Progenitor cell of endocrine pancreas (in vitro differentiated cells): ENCODE measurements around the gene FUBP1. TPM values are rescaled to one million over a fixed set of nuclear protein-coding genes. Genes with fewer than 3 reads are reported as not detected.

ENCODE experiments used
- DNase-seq: peaks from one replicate; pipeline ENCODE4 v3.0.0; 2021; ENCODE audit warnings: low spot score; ENCODE audit not compliant: unreplicated experiment
- H3K27ac Mint-ChIP-seq: 2 replicates; pipeline ENCODE4 v1.8.0; 2021; ENCODE audit warnings: mild to moderate bottlenecking, moderate library complexity, mixed read lengths
- H3K27me3 Mint-ChIP-seq: 2 replicates; pipeline ENCODE4 v1.8.0; 2021; ENCODE audit warnings: mixed read lengths
- H3K36me3 Mint-ChIP-seq: 2 replicates; pipeline ENCODE4 v1.8.0; 2022; ENCODE audit warnings: mixed read lengths; ENCODE audit not compliant: insufficient read depth
- H3K4me1 Mint-ChIP-seq: 2 replicates; pipeline ENCODE4 v1.8.0; 2021; ENCODE audit warnings: low read depth, mixed read lengths
- H3K4me3 Mint-ChIP-seq: 2 replicates; pipeline ENCODE4 v1.8.0; 2021; ENCODE audit warnings: low read depth, mild to moderate bottlenecking, moderate library complexity, mixed read lengths
- H3K9me3 Mint-ChIP-seq: 2 replicates; pipeline ENCODE4 v1.8.0; 2021; ENCODE audit warnings: low read depth, mixed read lengths
- total RNA-seq: library from RNA; stranded (reverse); gene quantifications from 2 replicates; pipeline ENCODE4 v1.2.1, GENCODE V29; 2021
- TF ChIP-seq, protein P1 (sequence below): fragments of 200-600 bp; sonication (generic); IDR thresholded peaks from one replicate; pipeline ENCODE4 v1.5.0; 2021; ENCODE audit warnings: antibody characterized with exemption, mild to moderate bottlenecking; ENCODE audit not compliant: unreplicated experiment

FUBP1 gene
- total RNA-seq, 1 donor from 2014 or later, result 259 TPM

GRCh38 chr1:77900687-77901293, 78.1 kb downstream of the FUBP1 start:
- Mint-ChIP-seq H3K27me3 (no peaks in the 10 kb centered on the region), H3K4me3 (no peak overlapping the region), H3K36me3 (peaks cover 4% of the 10 kb centered on the region), H3K4me1 (peaks cover 1% of the 10 kb centered on the region), H3K27ac (no peak overlapping the region), H3K9me3 (no peaks in the 10 kb centered on the region)
- DNase-seq, result no peak
- TF ChIP-seq, protein P1, sequence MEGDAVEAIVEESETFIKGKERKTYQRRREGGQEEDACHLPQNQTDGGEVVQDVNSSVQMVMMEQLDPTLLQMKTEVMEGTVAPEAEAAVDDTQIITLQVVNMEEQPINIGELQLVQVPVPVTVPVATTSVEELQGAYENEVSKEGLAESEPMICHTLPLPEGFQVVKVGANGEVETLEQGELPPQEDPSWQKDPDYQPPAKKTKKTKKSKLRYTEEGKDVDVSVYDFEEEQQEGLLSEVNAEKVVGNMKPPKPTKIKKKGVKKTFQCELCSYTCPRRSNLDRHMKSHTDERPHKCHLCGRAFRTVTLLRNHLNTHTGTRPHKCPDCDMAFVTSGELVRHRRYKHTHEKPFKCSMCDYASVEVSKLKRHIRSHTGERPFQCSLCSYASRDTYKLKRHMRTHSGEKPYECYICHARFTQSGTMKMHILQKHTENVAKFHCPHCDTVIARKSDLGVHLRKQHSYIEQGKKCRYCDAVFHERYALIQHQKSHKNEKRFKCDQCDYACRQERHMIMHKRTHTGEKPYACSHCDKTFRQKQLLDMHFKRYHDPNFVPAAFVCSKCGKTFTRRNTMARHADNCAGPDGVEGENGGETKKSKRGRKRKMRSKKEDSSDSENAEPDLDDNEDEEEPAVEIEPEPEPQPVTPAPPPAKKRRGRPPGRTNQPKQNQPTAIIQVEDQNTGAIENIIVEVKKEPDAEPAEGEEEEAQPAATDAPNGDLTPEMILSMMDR, result peak; percentile 62

GRCh38 chr1:77899647-77900320, 79.1 kb downstream of the FUBP1 start:
- DNase-seq, result no peak
- H3K27me3 Mint-ChIP-seq, result no peaks in the 10 kb centered on the region
- TF ChIP-seq, protein P1, result no peak
- H3K9me3 Mint-ChIP-seq, result no peaks in the 10 kb centered on the region
- no peak overlapping the region for H3K27ac Mint-ChIP-seq
- H3K4me3 Mint-ChIP-seq, result no peak overlapping the region
- peaks cover 4% of the 10 kb centered on the region for H3K36me3 Mint-ChIP-seq
- H3K4me1 Mint-ChIP-seq, result peaks cover 1% of the 10 kb centered on the region

Other genes starting within 250 kb of the FUBP1 start
- gene USP33, start 219.2 kb downstream of the FUBP1 start, total RNA-seq, result 89.1 and 92.2 TPM in 2 replicates
- 13.8 and 14.9 TPM in 2 replicates for gene MIGA1, start 199.4 kb downstream of the FUBP1 start, total RNA-seq
- 5.9 and 6.5 TPM in 2 replicates for gene NEXN, start 90.4 kb downstream of the FUBP1 start, total RNA-seq
- 27.2 and 30.1 TPM in 2 replicates for gene DNAJB4, start 25.9 kb upstream of the FUBP1 start, total RNA-seq
- gene GIPC2, start 66.9 kb upstream of the FUBP1 start, total RNA-seq, result 3.0 and 4.2 TPM in 2 replicates